ENCODE measurements around the gene NUDT12.

The NUDT12 gene

GRCh38 chr5:103539376-103540330, 22.9 kb downstream of the NUDT12 start:
- no peak for DNase-seq

GRCh38 chr5:103532086-103532734, 30.4 kb downstream of the NUDT12 start:
- DNase-seq, result no peak

GRCh38 chr5:103526164-103526915, 36.2 kb downstream of the NUDT12 start:
- DNase-seq, result no peak

DNA sequence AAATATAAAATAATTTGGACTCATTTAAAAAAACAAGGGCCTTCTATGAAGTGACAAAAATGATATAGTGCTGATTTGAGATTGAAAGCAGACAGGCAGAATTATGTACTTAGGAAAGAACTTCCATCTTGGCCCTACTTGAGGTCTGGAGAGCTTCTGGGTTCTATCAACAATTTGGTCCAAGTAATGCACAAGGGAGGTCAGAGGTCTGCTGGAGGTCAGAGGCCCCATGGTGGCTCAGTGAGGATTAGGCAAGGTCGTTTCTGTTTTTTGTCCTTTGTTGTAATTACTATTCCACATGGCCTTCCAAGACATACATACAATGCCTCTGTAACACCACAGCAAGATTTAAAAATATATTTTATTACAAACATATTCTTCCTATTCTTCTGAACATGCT, 37.2 kb downstream of the NUDT12 start:
- no peak for DNase-seq

DNA sequence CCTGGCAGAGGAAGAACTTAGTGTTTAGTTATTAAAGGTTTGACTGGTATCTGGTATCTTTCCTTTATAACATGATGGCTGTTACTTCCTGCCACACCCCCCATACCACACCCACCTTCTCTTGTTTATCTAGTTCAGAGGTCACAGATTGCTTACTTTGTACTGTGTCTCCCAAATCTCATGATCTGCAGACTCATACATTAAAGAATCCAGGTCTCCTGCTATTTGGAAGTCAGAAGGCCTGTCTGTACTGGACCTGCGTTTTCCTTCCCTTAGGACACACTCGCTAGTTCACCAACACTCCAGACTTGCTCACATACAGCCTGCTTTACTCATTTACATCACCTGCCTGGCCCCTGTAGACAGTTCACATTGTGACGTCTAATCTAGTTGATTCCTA, 39.3 kb downstream of the NUDT12 start:
- DNase-seq, result no peak

DNA sequence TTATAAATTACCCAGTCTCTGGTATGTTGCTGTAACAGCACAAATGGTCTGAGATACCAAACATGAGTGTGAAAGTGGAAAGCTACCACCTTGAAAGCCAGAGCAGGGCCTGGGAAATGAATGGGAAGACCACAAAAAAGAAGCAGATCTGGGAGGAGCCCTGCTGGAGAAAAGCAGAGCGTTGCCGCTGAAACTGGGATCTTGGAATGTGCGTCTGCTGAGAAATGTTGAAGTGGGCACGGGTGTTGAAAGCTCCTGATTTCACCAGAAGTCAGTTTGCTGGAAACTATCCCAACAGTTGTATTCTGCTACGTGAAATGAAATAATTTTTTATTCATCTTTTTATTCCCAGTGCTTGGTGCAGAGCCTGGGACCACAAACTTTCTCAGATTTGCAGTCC, 40.0 kb downstream of the NUDT12 start:
- DNase-seq, result no peak

DNA sequence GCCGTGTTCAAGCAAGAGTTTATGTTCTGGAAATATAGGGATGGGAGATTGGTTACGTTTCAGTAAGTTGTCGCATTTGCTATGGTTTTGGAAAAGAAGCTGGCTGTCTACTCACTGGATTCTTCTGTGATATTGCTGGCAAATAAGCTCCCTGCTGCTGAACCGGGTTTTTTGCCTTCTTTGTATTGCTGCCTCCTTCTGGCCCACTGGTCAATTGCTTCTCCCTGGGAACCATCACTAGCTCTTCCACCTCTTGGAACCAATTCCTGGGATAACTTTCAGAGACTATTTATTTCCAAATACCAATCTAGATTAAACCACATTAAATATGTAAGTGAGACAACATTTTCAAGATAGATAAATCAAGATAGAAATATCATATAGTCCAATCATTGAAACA, 43.0 kb downstream of the NUDT12 start:
- DNase-seq, result no peak

GRCh38 chr5:103514371-103514770, 48.2 kb downstream of the NUDT12 start:
- DNase-seq, result no peak

DNA sequence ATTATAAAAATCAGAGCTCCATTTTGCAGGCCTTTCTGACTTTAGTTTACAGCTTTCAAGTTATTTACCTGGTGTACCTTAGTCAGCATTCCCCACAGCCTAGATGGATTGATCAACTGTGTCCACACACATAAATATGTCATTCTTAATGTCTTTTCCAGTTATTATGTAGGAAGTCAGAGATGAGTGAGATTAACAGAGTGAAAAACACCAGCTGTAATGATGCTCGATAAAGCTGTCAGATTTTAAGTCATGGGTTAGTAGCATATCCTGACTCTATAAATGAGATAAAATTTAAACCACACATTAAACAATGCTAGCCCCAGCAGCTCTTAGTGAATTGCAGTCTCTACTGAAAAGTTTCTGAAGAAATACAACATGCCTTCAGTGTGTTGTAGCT, 48.9 kb downstream of the NUDT12 start:
- no peak for DNase-seq

GRCh38 chr5:103512500-103512899, 50.1 kb downstream of the NUDT12 start:
- no peak for DNase-seq

- no peak for DNase-seq
These were observed 51.1 kb downstream of the NUDT12 start for GRCh38 chr5:103511554-103511885.

GRCh38 chr5:103510851-103511553, 51.6 kb downstream of the NUDT12 start:
- no peak for DNase-seq

DNA sequence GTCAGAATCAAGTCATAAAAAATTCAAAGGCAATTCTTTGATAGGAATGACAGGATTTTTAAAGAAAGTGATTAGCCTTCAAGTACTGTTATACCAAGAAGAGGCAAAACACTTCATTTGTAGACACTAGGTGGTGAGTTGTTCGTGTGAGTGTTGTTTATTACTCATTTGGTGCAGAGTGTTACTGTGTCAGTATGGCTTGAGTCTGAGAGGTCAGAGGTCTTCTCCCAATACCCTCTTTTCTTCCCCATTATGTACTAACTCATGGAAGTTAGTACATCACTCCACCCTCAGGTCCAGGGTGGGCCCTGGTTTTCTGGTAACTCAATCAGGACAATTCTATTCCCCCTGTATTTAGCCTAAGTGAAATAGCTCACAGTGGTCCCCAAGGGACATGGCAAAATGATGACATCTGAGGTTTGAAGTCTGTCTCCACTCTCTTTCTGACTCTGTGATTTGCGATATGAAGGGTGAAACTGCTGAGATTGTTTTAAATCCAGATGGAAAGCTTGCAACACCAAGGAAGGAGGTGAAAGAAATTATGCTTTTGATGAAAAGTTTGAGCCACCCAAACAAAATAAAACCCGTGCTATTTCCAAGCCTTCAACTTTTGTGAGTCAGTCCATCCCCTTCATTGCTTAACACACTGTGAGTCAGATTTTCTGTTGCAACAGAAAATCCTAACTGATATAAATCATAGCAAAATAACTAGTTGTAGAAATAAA, 56.8 kb downstream of the NUDT12 start:
- no peak for DNase-seq

- DNase-seq, result no peak
These were observed 59.5 kb downstream of the NUDT12 start for GRCh38 chr5:103503066-103503465.

DNA sequence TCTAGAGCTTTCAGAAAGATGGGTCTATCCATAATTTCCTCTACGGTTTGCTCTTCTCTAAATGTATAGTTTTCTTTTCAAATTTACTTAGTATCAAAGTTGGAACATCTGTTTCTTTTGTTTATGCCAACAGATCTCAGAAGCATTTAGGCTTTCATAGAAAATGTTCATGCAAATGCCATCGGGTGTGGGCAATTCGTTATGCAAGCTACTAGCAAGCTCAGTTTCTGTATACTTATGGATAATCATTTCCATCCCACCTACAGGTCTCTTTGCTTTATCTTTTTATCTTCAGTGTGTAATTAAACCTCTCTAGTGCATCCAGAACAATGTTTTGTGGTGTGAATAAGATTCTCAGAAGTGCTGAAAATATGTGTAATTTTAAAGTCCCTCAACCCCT, 59.9 kb downstream of the NUDT12 start:
- DNase-seq, result no peak

All from AML-193 (cell line).